GM23248 (cell line): ENCODE measurements around the gene PSMD13.

Experiments used
- EZH2 ChIP-seq: fragments of 200-600 bp; sonication (generic); IDR thresholded peaks from 2 replicates; pipeline ENCODE4 v1.6.1; 2018; ENCODE audit warnings: antibody characterized with exemption, mild to moderate bottlenecking; ENCODE audit not compliant: insufficient read depth, poor library complexity, severe bottlenecking
- EZH2phosphoT487 ChIP-seq: fragments of 200-600 bp; sonication (generic); IDR thresholded peaks from 2 replicates; pipeline ENCODE4 v1.6.1; 2018; ENCODE audit warnings: antibody characterized with exemption, moderate library complexity, mild to moderate bottlenecking, low read depth; ENCODE audit not compliant: insufficient read depth

DNA sequence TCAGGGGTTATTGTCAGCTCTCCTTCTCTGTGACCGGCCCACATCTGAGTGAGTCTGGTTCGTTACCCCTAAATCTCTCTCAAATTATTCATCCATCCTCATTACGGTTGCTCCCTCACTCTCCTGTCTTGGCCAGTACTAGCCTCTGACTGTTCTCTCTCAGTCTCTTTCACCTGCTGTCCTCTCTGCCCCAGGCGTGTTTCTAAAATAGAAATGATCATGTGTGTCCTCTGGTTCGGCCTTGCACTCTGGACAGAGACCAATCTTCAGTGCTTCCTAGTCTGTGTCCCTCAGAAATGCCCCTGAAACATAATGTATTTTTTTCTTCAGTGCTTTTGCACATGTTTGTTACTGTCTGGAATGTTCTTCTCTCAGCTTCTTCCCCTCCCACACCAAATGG is 4.9 kb downstream of the PSMD13 start:
- TF ChIP-seq EZH2, result no peak
- no peak for TF ChIP-seq EZH2phosphoT487
